ENCODE measurements around the gene SPATA31C2. TPM values are rescaled to one million over a fixed set of nuclear protein-coding genes. Genes with fewer than 3 reads are reported as not detected.

SPATA31C2 gene
- total and polyA plus RNA-seq, 2 donors (not counting 3 experiments of a cell fraction or from before 2014, with no cell fraction given), result not detected

DNA sequence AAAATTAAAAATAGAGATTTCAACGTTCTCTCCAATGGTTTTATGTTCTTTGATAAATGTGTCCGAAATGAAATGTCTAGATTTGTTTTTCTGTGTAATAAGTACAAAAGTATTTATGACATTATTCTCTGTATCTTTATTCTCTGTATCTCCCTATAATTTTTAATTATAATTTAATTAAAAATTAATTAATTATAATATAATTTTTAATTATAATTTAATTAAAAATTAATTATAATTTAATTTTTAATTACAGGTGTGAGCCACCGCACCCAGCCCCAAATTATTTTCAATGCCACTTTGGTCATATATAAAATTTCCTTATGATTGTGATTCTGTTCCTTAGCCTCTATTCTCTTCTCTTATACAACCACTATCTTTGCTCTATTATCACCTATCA lies 28.2 kb downstream of the SPATA31C2 start:
- intact Hi-C loops (cut with micrococcal nuclease) (no loop called here), dilution Hi-C loops (cut with MboI; ENCODE audit: extremely low pct_ligation_motif_present, low sequenced_read_pairs) (no loop called here)
- DNase-seq (ENCODE audit: low read depth, low spot score) (no peak), FAIRE-seq (no peak)
- Histone ChIP-seq H3K9me1 (replicated peaks; ENCODE audit: control insufficient read depth, extremely low read depth, insufficient read depth, low read length) (no peaks in the 10 kb centered on the region), H3K4me3 (replicated peaks in 1 of 3; ENCODE audit: insufficient read depth in 1 of 3, low read depth in 1 of 3, low read length in 3 of 3) (no peak overlapping the region), H3K9ac (replicated peaks; ENCODE audit: extremely low read depth, insufficient read depth, low read length) (no peak overlapping the region), H3K36me3 (ENCODE audit: control insufficient read depth in 2 of 2, extremely low read depth in 1 of 2, insufficient read depth in 2 of 2, low read length in 2 of 2) (no peaks in the 10 kb centered on the region), H3K79me2 (ENCODE audit: control insufficient read depth, insufficient read depth, low read length) (no peaks in the 10 kb centered on the region), H3K4me2 (ENCODE audit: insufficient read depth, low read length) (no peak overlapping the region), H4K20me1 (replicated peaks; ENCODE audit: control insufficient read depth, extremely low read depth, insufficient read depth, low read length) (no peaks in the 10 kb centered on the region), H3K9me3 (replicated peaks; ENCODE audit: control insufficient read depth, insufficient read depth, low read length) (no peaks in the 10 kb centered on the region), H3K27ac (ENCODE audit: insufficient read depth, low read depth, low read length) (no peak overlapping the region), H3K27me3 (ENCODE audit: control insufficient read depth in 2 of 2, insufficient read depth in 2 of 2, low read length in 2 of 2) (no peaks in the 10 kb centered on the region), H3K4me1 (ENCODE audit: control insufficient read depth, extremely low read depth, insufficient read depth, low read length) (no peaks in the 10 kb centered on the region), H2AFZ (ENCODE audit: low read depth, low read length) (no peak overlapping the region)
- ChIA-PET POLR2A (no interaction called here), CTCF (no interaction called here)
- BruUV-seq (replicated peaks), result no TSS peak
- TF ChIP-seq POLR2A (IDR thresholded peaks at IDR 0.05; ENCODE audit: low read depth, low read length), result no peak
- no peak for TF ChIP-seq POLR2AphosphoS5 (IDR thresholded peaks at IDR 0.05; ENCODE audit: insufficient read depth, low read depth, low read length)
- TF ChIP-seq FOS (IDR thresholded peaks at IDR 0.05; ENCODE audit: borderline replicate concordance, insufficient read depth, low read length), result no peak
- TF ChIP-seq, protein P1, sequence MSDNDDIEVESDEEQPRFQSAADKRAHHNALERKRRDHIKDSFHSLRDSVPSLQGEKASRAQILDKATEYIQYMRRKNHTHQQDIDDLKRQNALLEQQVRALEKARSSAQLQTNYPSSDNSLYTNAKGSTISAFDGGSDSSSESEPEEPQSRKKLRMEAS (IDR thresholded peaks at IDR 0.05; ENCODE audit: insufficient read depth, insufficient read length), result no peak
- TF ChIP-seq, protein P2, sequence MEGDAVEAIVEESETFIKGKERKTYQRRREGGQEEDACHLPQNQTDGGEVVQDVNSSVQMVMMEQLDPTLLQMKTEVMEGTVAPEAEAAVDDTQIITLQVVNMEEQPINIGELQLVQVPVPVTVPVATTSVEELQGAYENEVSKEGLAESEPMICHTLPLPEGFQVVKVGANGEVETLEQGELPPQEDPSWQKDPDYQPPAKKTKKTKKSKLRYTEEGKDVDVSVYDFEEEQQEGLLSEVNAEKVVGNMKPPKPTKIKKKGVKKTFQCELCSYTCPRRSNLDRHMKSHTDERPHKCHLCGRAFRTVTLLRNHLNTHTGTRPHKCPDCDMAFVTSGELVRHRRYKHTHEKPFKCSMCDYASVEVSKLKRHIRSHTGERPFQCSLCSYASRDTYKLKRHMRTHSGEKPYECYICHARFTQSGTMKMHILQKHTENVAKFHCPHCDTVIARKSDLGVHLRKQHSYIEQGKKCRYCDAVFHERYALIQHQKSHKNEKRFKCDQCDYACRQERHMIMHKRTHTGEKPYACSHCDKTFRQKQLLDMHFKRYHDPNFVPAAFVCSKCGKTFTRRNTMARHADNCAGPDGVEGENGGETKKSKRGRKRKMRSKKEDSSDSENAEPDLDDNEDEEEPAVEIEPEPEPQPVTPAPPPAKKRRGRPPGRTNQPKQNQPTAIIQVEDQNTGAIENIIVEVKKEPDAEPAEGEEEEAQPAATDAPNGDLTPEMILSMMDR (IDR thresholded peaks at IDR 0.05; ENCODE audit: extremely low read depth in 1 of 2, insufficient read depth in 1 of 2, low read depth in 1 of 2, low read length in 2 of 2), result no peak
- TF ChIP-seq JUN (IDR thresholded peaks at IDR 0.05; ENCODE audit: borderline replicate concordance, insufficient read depth, insufficient read length, low read depth), result no peak
- no peak for TF ChIP-seq EZH2 (IDR thresholded peaks at IDR 0.05; ENCODE audit: borderline replicate concordance, low read depth, low read length, severe bottlenecking)
- TF ChIP-seq MYC (IDR thresholded peaks at IDR 0.05; ENCODE audit: low read depth, low read length), result no peak
- no peak for TF ChIP-seq GATA2 (IDR thresholded peaks at IDR 0.05; ENCODE audit: insufficient read depth, insufficient read length, low read depth, low read length)

Measured in endothelial cell of umbilical vein (primary cell).